Spleen (tissue), 7 donors: ENCODE results near the gene UGT1A5.

Experiments used
- POLR2A ChIP-seq, 3 donors: fragments of 450-650 bp; IDR thresholded peaks; one replicate each; pipeline ENCODE4 v1.5.1; 2017; ENCODE audit warnings: antibody characterized with exemption in 3 of 3, mild to moderate bottlenecking in 1 of 3
- TF ChIP-seq, protein P1 (sequence below), 11 experiments: fragments of 200-600 bp in 7 of 11; fragments of 450-650 bp in 4 of 11; sonication (generic) in 4 of 11; IDR thresholded peaks in 8 of 11; conservative IDR thresholded peaks in 3 of 11; 1 replicate in 7 of 11; 2 replicates in 4 of 11; pipeline versions ENCODE4 v1.4.0 to v1.8.0; 2016 to 2021; ENCODE audit warnings: antibody characterized with exemption in 11 of 11, inconsistent platforms in 4 of 11, mild to moderate bottlenecking in 1 of 11
- donor health status: DM: no; HTN: no; CAD: no; lungs with moderate emphysema.
- donor health status: DM: no; HTN: no; CAD: no.
- donor health status: DM: no; HTN: no; CAD: no.

GRCh38 chr2:233798335-233799086 is 85.8 kb downstream of the UGT1A5 start:
- TF ChIP-seq, protein P1, sequence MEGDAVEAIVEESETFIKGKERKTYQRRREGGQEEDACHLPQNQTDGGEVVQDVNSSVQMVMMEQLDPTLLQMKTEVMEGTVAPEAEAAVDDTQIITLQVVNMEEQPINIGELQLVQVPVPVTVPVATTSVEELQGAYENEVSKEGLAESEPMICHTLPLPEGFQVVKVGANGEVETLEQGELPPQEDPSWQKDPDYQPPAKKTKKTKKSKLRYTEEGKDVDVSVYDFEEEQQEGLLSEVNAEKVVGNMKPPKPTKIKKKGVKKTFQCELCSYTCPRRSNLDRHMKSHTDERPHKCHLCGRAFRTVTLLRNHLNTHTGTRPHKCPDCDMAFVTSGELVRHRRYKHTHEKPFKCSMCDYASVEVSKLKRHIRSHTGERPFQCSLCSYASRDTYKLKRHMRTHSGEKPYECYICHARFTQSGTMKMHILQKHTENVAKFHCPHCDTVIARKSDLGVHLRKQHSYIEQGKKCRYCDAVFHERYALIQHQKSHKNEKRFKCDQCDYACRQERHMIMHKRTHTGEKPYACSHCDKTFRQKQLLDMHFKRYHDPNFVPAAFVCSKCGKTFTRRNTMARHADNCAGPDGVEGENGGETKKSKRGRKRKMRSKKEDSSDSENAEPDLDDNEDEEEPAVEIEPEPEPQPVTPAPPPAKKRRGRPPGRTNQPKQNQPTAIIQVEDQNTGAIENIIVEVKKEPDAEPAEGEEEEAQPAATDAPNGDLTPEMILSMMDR (IDR thresholded peaks at IDR 0.05 in 8 of 11, conservative IDR thresholded peaks at IDR 0.05 in 3 of 11), result no peak
- TF ChIP-seq POLR2A (IDR thresholded peaks at IDR 0.05), result no peak
